Fibroblast of lung (primary cell): Measurements from ENCODE around the gene RALA. TPM values are rescaled to one million over a fixed set of nuclear protein-coding genes. Genes with fewer than 3 reads are reported as not detected.
"Not testable (repeated sequence)": the region's sequence is repeated elsewhere in the genome, so short reads cannot be mapped to it uniquely, and the experiment has no call there.

Experiments
- DNase-seq, 2 donors: peaks; one replicate each; pipeline versions ENCODE4 v3.0.0 to v3.0.0-alpha.2; 2010; ENCODE audit warnings: low read depth in 2 of 2
- H2AFZ ChIP-seq: 2 replicates; pipeline ENCODE4 v1.5.1; 2012; ENCODE audit warnings: low read length, control low read depth, inconsistent platforms
- H3K27ac ChIP-seq: 2 replicates; pipeline ENCODE4 v1.5.1; 2011; ENCODE audit warnings: low read length, control low read depth; ENCODE audit not compliant: insufficient read depth
- H3K27me3 ChIP-seq: 2 replicates; pipeline ENCODE4 v1.5.1; 2011; ENCODE audit warnings: mild to moderate bottlenecking, low read length; ENCODE audit not compliant: control insufficient read depth, insufficient read depth
- H3K36me3 ChIP-seq: 2 replicates; pipeline ENCODE4 v1.5.1; 2011; ENCODE audit warnings: low read length; ENCODE audit not compliant: control insufficient read depth, insufficient read depth
- H3K4me1 ChIP-seq: 2 replicates; pipeline ENCODE4 v1.5.1; 2011; ENCODE audit warnings: low read length; ENCODE audit not compliant: control insufficient read depth, insufficient read depth; ENCODE audit errors: extremely low read depth
- H3K4me2 ChIP-seq: 2 replicates; pipeline ENCODE4 v1.5.1; 2011; ENCODE audit warnings: low read length, control low read depth; ENCODE audit not compliant: insufficient read depth; ENCODE audit errors: extremely low read depth
- H3K4me3 ChIP-seq, 4 experiments: fragments of 200-600 bp in 1 of 4; sonication (generic) in 1 of 4; replicated peaks in 1 of 4; 2 replicates each; pipeline ENCODE4 v1.5.1; 2011 to 2016; ENCODE audit warnings: low read length in 4 of 4, low read depth in 3 of 4, mild to moderate bottlenecking in 3 of 4, control low read depth in 2 of 4, inconsistent platforms in 1 of 4, mixed read lengths in 1 of 4; ENCODE audit not compliant: insufficient read depth in 1 of 4; ENCODE audit errors: control extremely low read depth in 1 of 4
- H3K79me2 ChIP-seq: 2 replicates; pipeline ENCODE4 v1.5.1; 2012; ENCODE audit warnings: mild to moderate bottlenecking, low read length, inconsistent platforms; ENCODE audit not compliant: control insufficient read depth, insufficient read depth
- H3K9ac ChIP-seq: 2 replicates; pipeline ENCODE4 v1.5.1; 2011; ENCODE audit warnings: mild to moderate bottlenecking, low read length, control low read depth; ENCODE audit not compliant: insufficient read depth
- H3K9me3 ChIP-seq: 2 replicates; pipeline ENCODE4 v1.5.1; 2012; ENCODE audit warnings: low read depth, low read length; ENCODE audit not compliant: control insufficient read depth, insufficient read depth
- H4K20me1 ChIP-seq: 2 replicates; pipeline ENCODE4 v1.5.1; 2011; ENCODE audit warnings: low read length; ENCODE audit not compliant: control insufficient read depth, insufficient read depth; ENCODE audit errors: extremely low read depth
- EZH2 ChIP-seq: IDR thresholded peaks from 2 replicates; pipeline ENCODE4 v1.5.1; 2012; ENCODE audit warnings: low read length, control low read depth, mild to moderate bottlenecking; ENCODE audit errors: missing control alignments
- polyA plus RNA-seq, 2 donors: library from polyadenylated mRNA; depleted of rRNA in 1 of 2; stranded (reverse) in 1 of 2; unstranded in 1 of 2; fragments of >200 nt; gene quantifications; 2 replicates each; pipeline ENCODE4 v1.2.1, GENCODE V29; 2011 to 2012; ENCODE audit warnings: missing spikeins in 1 of 2
- total RNA-seq: library from RNA; depleted of rRNA; stranded (reverse); fragments of >200 nt; gene quantifications from 2 replicates; pipeline ENCODE4 v1.2.1, GENCODE V29; 2014
- TF ChIP-seq, protein P1 (sequence below), 2 donors: IDR thresholded peaks in 1 of 2; conservative IDR thresholded peaks in 1 of 2; 1 replicate in 1 of 2; 2 replicates in 1 of 2; pipeline ENCODE4 v1.5.1; 2011 to 2012; ENCODE audit warnings: low read length in 2 of 2, control low read depth in 1 of 2, inconsistent platforms in 1 of 2, low read depth in 1 of 2, mild to moderate bottlenecking in 1 of 2

The RALA gene
- total and polyA plus RNA-seq, 2 donors (not counting 1 experiment from before 2014, with no cell fraction given), result 46.1 to 50.9 TPM

DNA sequence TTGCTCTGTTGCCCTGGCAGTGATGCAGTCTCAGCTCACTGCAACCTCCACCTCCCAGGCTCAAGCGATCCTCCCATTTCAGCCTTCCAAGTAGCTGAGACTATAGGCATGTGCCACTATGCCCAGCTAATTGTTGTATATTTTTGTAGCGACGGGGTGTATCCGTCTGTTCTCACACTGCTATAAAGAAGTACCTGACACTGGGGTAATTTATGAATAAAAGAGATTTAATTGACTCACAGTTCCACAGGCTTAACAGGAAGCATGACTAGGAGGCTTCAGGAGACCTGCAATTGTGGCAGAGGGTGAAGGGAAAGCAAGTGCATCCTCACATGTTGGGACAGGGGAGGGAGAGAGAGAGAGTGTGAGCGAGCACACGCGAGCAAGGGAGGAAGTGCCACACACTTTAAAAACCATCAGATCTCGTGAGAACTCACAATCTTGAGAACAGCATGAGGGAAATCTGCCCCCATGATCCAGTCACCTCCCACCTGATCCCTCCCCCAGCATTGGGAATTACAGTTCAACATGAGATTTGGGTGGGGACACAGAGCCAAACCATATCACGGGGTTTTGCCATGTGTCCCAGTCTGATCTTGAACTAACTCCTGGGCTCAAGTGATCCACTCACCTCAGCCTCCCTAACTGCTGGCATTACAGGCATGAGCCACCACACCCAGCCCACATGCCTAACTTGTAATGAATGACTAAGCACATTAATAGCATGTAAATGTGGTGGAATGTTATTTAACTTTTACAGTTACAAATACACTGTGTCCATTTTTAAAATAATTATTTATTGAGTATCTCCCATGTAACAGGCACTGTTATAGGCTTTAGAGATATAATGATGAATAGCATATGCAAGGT lies 65.5 kb downstream of the RALA start:
- H3K9ac ChIP-seq, result no peak overlapping the region
- H3K27ac ChIP-seq, result peak overlapping the region; percentile 43
- no peak overlapping the region for H3K4me3 ChIP-seq
- H3K9me3 ChIP-seq, result no peaks in the 10 kb centered on the region
- H3K4me2 ChIP-seq, result no peak overlapping the region
- H3K79me2 ChIP-seq, result peaks cover 30% of the 10 kb centered on the region
- peak in 1 of 2 donors; percentile 60 for DNase-seq
- H4K20me1 ChIP-seq, result peaks cover 2% of the 10 kb centered on the region
- H3K4me1 ChIP-seq, result peaks cover 7% of the 10 kb centered on the region
- no peak overlapping the region for H2AFZ ChIP-seq
- peaks cover 3% of the 10 kb centered on the region for H3K36me3 ChIP-seq
- no peak for TF ChIP-seq EZH2
- TF ChIP-seq, protein P1, sequence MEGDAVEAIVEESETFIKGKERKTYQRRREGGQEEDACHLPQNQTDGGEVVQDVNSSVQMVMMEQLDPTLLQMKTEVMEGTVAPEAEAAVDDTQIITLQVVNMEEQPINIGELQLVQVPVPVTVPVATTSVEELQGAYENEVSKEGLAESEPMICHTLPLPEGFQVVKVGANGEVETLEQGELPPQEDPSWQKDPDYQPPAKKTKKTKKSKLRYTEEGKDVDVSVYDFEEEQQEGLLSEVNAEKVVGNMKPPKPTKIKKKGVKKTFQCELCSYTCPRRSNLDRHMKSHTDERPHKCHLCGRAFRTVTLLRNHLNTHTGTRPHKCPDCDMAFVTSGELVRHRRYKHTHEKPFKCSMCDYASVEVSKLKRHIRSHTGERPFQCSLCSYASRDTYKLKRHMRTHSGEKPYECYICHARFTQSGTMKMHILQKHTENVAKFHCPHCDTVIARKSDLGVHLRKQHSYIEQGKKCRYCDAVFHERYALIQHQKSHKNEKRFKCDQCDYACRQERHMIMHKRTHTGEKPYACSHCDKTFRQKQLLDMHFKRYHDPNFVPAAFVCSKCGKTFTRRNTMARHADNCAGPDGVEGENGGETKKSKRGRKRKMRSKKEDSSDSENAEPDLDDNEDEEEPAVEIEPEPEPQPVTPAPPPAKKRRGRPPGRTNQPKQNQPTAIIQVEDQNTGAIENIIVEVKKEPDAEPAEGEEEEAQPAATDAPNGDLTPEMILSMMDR (conservative IDR thresholded peaks at IDR 0.05 in 1 of 2, IDR thresholded peaks at IDR 0.05 in 1 of 2; ENCODE audit: low read depth in 1 of 2, low read length in 2 of 2), result no peak
- no peaks in the 10 kb centered on the region for H3K27me3 ChIP-seq

DNA sequence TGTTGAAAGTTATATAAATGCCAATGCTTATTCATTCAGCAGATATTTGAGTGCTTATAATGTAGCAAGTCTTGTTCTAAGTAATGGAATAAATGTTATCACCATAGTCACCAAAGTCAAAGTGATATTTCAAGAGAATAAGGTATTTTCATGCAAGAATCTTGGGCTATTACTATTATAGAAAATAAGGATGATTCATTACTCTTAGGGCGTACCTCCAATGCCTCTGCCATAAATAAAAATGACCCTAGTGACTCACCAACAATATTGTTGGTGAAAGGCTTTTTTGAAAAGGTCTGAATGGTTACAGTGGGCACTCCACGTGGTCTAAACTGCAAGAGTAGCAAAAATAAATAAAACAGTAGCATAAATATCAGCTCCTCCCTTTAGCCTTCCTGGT lies 68.4 kb downstream of the RALA start:
- H3K27ac ChIP-seq, result no peak overlapping the region
- DNase-seq, result peak; percentile 71 to 74
- H3K27me3 ChIP-seq, result no peaks in the 10 kb centered on the region
- H3K4me1 ChIP-seq, result peaks cover 4% of the 10 kb centered on the region
- H4K20me1 ChIP-seq, result no peaks in the 10 kb centered on the region
- no peak overlapping the region for H3K4me3 ChIP-seq
- no peak overlapping the region for H3K4me2 ChIP-seq
- H3K9ac ChIP-seq, result no peak overlapping the region
- TF ChIP-seq, protein P1 (conservative IDR thresholded peaks at IDR 0.05 in 1 of 2, IDR thresholded peaks at IDR 0.05 in 1 of 2; ENCODE audit: low read depth in 1 of 2, low read length in 2 of 2), result no peak
- no peak for TF ChIP-seq EZH2
- no peak overlapping the region for H2AFZ ChIP-seq
- no peaks in the 10 kb centered on the region for H3K9me3 ChIP-seq
- peaks cover 8% of the 10 kb centered on the region for H3K79me2 ChIP-seq
- peaks cover 4% of the 10 kb centered on the region for H3K36me3 ChIP-seq

DNA sequence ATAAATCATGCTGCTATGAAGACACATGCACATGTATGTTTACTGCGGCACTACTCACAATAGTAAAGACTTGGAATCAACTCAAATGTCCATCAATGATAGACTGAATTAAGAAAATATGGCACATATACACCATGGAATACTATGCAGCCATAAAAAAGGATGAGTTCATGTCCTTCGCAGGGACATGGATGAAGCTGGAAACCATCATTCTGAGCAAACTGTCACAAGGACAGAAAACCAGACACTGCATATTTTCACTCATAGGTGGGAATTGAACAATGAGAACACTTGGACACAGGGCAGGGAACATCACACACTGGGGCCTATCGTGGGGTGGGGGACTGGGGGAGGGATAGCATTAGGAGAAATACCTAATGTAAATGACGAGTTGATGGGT lies 69.7 kb downstream of the RALA start:
- H3K79me2 ChIP-seq, result not testable (repeated sequence)

More for the DNA sequence above, 69.7 kb downstream of the RALA start:
- H3K36me3 ChIP-seq, DNase-seq, H3K4me3 ChIP-seq, H3K27me3 ChIP-seq, H3K27ac ChIP-seq, H3K4me2 ChIP-seq, H3K9ac ChIP-seq, H4K20me1 ChIP-seq, H3K4me1 ChIP-seq, H2AFZ ChIP-seq, H3K9me3 ChIP-seq: not testable (repeated sequence)
